Activated CD4-positive, alpha-beta T cell treated with anti-CD3 and anti-CD28 coated beads, Interleukin-2, amount 50 U/mL, for 4 hours (primary cell): ENCODE measurements around the gene CD33.

Source experiments
- DNase-seq, 2 experiments: peaks; one replicate each; pipeline ENCODE4 v3.0.0-alpha.2; 2020

The CD33 gene

GRCh38 chr19:51259348-51260245 lies 34.7 kb downstream of the CD33 start:
- DNase-seq: no peak

GRCh38 chr19:51263808-51264207 lies 38.9 kb downstream of the CD33 start:
- no peak for DNase-seq

- DNase-seq: no peak
These were observed 46.2 kb downstream of the CD33 start for GRCh38 chr19:51271067-51271466.

GRCh38 chr19:51272183-51272810 lies 47.4 kb downstream of the CD33 start:
- DNase-seq: no peak

- no peak for DNase-seq
These were observed 49.3 kb downstream of the CD33 start for GRCh38 chr19:51274049-51274770.

GRCh38 chr19:51277112-51277511 lies 52.2 kb downstream of the CD33 start:
- no peak for DNase-seq

- no peak for DNase-seq
These were observed 57.5 kb downstream of the CD33 start for GRCh38 chr19:51282335-51282734.

- DNase-seq: no peak
These were observed 60.8 kb downstream of the CD33 start for GRCh38 chr19:51285682-51286081.
